DOHH2 (cell line): ENCODE results near the gene CP.

ENCODE experiments used
- H3F3A ChIP-seq: fragments of 200-600 bp; sonication (generic), shearing (Covaris generic); 2 replicates; pipeline ENCODE4 v1.6.0; 2016; ENCODE audit warnings: antibody characterized with exemption, mild to moderate bottlenecking; ENCODE audit not compliant: control insufficient read depth, insufficient read depth
- H3K27ac ChIP-seq: fragments of 200-600 bp; sonication (generic); 2 replicates; pipeline ENCODE4 v1.5.1; 2014; ENCODE audit warnings: low read depth, mild to moderate bottlenecking, low read length, moderate library complexity
- H3K27me3 ChIP-seq: fragments of 200-600 bp; sonication (generic); 2 replicates; pipeline ENCODE4 v1.6.1; 2014; ENCODE audit warnings: mild to moderate bottlenecking, low read length, mixed read lengths; ENCODE audit not compliant: control insufficient read depth
- H3K36me3 ChIP-seq: fragments of 200-600 bp; sonication (generic); 2 replicates; pipeline ENCODE4 v1.6.1; 2014; ENCODE audit warnings: mild to moderate bottlenecking, low read length, moderate library complexity, mixed read lengths; ENCODE audit not compliant: control insufficient read depth
- H3K4me1 ChIP-seq: fragments of 200-600 bp; sonication (generic); 2 replicates; pipeline ENCODE4 v1.6.1; 2014; ENCODE audit warnings: mild to moderate bottlenecking, low read length, mixed read lengths; ENCODE audit not compliant: control insufficient read depth
- H3K4me2 ChIP-seq: fragments of 200-600 bp; sonication (generic); 2 replicates; pipeline ENCODE4 v1.6.0; 2014; ENCODE audit warnings: mild to moderate bottlenecking, low read length, moderate library complexity
- H3K4me3 ChIP-seq: fragments of 200-600 bp; sonication (generic); 2 replicates; pipeline ENCODE4 v1.5.1; 2014; ENCODE audit warnings: mild to moderate bottlenecking, low read length, mixed read lengths
- H3K79me2 ChIP-seq: fragments of 200-600 bp; sonication (generic); 2 replicates; pipeline ENCODE4 v1.6.1; 2014; ENCODE audit warnings: mild to moderate bottlenecking, low read length, mixed read lengths; ENCODE audit not compliant: control insufficient read depth
- H3K9me2 ChIP-seq: fragments of 200-600 bp; sonication (generic); replicated peaks from 2 replicates; pipeline ENCODE4 v1.6.1; 2014; ENCODE audit warnings: mild to moderate bottlenecking, low read length, mixed read lengths; ENCODE audit not compliant: control insufficient read depth
- H3K9me3 ChIP-seq: fragments of 200-600 bp; sonication (generic); 2 replicates; pipeline ENCODE4 v1.6.1; 2014; ENCODE audit warnings: antibody characterized with exemption, low read length, mixed read lengths; ENCODE audit not compliant: control insufficient read depth, insufficient read depth
- H4K20me1 ChIP-seq: fragments of 200-600 bp; sonication (generic); 2 replicates; pipeline ENCODE4 v1.6.0; 2014; ENCODE audit warnings: low read depth, mild to moderate bottlenecking, antibody characterized with exemption, low read length, moderate library complexity; ENCODE audit not compliant: control insufficient read depth, insufficient read depth
- CTCF ChIP-seq: fragments of 200-600 bp; sonication (generic); IDR thresholded peaks from one replicate; pipeline ENCODE4 v1.5.1; 2014; ENCODE audit warnings: antibody characterized with exemption, mild to moderate bottlenecking, low read depth, low read length; ENCODE audit not compliant: poor library complexity, severe bottlenecking
- EZH2phosphoT487 ChIP-seq: fragments of 200-600 bp; sonication (generic); IDR thresholded peaks from 2 replicates; pipeline ENCODE4 v1.6.1; 2017; ENCODE audit warnings: borderline replicate concordance, mild to moderate bottlenecking, antibody characterized with exemption, low read length, moderate library complexity, mixed read lengths

CP gene

DNA sequence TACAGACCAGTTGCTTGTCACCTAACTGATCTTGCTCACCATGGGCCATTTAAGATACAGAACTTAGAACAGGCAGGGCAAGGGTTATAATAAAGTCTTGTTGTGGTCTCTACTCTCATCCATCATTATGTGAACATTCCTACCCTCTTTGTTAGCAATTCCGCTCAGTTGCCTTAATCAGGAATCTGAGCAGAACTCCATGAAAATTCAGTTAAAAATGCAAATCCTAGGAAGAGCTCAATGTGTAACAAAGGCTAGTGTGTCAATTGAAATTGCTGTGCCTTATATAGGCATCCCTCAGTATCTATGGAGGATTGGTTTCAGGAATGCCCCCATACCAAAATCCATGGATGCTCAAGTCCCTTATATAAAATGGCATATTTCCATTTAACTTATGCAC, 44.5 kb downstream of the CP start:
- Histone ChIP-seq H3K79me2 (no peaks in the 10 kb centered on the region), H3K9me3 (no peaks in the 10 kb centered on the region), H3K27me3 (no peaks in the 10 kb centered on the region), H3K4me2 (no peak overlapping the region), H3F3A (no peaks in the 10 kb centered on the region), H3K36me3 (peaks cover 3% of the 10 kb centered on the region; the same call in 1 of the 2 replicates), H3K4me3 (no peak overlapping the region), H4K20me1 (no peaks in the 10 kb centered on the region), H3K9me2 (no peaks in the 10 kb centered on the region), H3K27ac (no peak overlapping the region), H3K4me1 (no peaks in the 10 kb centered on the region)
- TF ChIP-seq CTCF (no peak), EZH2phosphoT487 (no peak)

DNA sequence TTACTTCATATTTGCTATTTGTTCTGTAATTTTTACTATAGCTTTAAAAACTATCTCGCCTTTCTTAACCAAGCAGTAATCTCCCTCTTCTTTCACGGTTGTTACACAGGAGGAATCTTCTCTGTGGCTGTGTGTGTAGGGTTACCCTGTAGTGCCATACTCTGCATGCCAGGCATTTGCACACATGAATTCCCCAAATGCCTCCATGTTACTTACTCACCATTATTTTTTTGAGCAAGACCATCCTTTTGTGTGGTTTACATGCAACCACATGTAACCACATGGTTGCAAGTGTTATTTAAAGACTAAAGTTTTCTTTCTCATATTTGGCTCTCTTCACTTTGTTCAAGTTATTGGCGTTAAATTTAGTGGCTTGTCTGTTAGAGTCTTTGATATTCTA, 46.7 kb downstream of the CP start:
- H3K27ac ChIP-seq = no peak overlapping the region

DNA sequence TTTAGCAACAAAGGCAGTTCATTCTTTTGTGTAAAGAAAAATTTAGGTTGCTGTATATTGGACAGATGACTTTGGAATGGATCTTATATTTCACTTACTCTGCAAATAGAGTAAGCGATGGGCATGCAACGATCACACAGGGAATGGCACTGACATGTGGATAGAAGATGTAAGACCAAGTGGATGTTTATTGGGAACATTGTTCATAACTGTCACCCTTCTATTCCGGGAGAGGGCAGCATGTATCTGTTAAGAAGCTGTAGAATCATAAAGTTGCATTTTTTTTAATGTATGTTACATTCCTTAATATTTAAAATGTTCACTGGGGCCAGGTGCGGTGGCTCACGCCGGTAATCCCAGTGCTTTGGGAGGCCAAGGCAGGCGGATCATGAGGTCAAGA, 51.0 kb downstream of the CP start:
- TF ChIP-seq EZH2phosphoT487 (no peak), CTCF (no peak)
- Histone ChIP-seq H3K4me1 (no peaks in the 10 kb centered on the region), H3K9me3 (no peaks in the 10 kb centered on the region), H3K27me3 (no peaks in the 10 kb centered on the region), H3K9me2 (no peaks in the 10 kb centered on the region), H4K20me1 (no peaks in the 10 kb centered on the region), H3K36me3 (peaks cover 46% of the 10 kb centered on the region), H3K79me2 (no peaks in the 10 kb centered on the region), H3K4me3 (no peak overlapping the region), H3K27ac (no peak overlapping the region), H3F3A (no peaks in the 10 kb centered on the region), H3K4me2 (no peak overlapping the region)

More for the DNA sequence above, 46.7 kb downstream of the CP start:
- Histone ChIP-seq H3K4me2 (no peak overlapping the region), H3K36me3 (peaks cover 16% of the 10 kb centered on the region), H3K27me3 (no peaks in the 10 kb centered on the region), H4K20me1 (no peaks in the 10 kb centered on the region), H3K9me3 (no peaks in the 10 kb centered on the region), H3K4me3 (no peak overlapping the region), H3K9me2 (no peaks in the 10 kb centered on the region), H3F3A (no peaks in the 10 kb centered on the region), H3K79me2 (no peaks in the 10 kb centered on the region), H3K4me1 (no peaks in the 10 kb centered on the region)
- TF ChIP-seq CTCF (no peak), EZH2phosphoT487 (no peak)

GRCh38 chr3:149167898-149168297, 53.7 kb downstream of the CP start:
- H3K9me2 ChIP-seq = no peaks in the 10 kb centered on the region
- peaks cover 4% of the 10 kb centered on the region for H3K4me1 ChIP-seq
- no peak overlapping the region for H3K4me3 ChIP-seq
- no peak overlapping the region for H3K4me2 ChIP-seq
- H3K9me3 ChIP-seq = no peaks in the 10 kb centered on the region
- peaks cover 58% of the 10 kb centered on the region for H3K36me3 ChIP-seq
- no peaks in the 10 kb centered on the region for H3K79me2 ChIP-seq
- H3K27ac ChIP-seq = no peak overlapping the region
- H4K20me1 ChIP-seq = no peaks in the 10 kb centered on the region
- TF ChIP-seq CTCF = no peak
- no peak for TF ChIP-seq EZH2phosphoT487
- no peaks in the 10 kb centered on the region for H3K27me3 ChIP-seq
- no peaks in the 10 kb centered on the region for H3F3A ChIP-seq
